Breast epithelium (tissue), 4 donors: ENCODE data around the gene ITGA8. TPM values are rescaled to one million over a fixed set of nuclear protein-coding genes. Genes with fewer than 3 reads are reported as not detected.

ENCODE experiments used
- DNase-seq, 2 donors: peaks; one replicate each; pipeline ENCODE4 v3.0.0-alpha.2; 2019; ENCODE audit warnings: low spot score in 2 of 2
- H3K27ac ChIP-seq, 2 donors: fragments of 200-600 bp; sonication (generic) in 1 of 2; one replicate each; pipeline ENCODE4 v1.5.1; 2016 to 2019; ENCODE audit warnings: mild to moderate bottlenecking in 1 of 2
- H3K27me3 ChIP-seq, 2 donors: fragments of 200-600 bp; sonication (generic) in 1 of 2; one replicate each; pipeline versions ENCODE4 v1.5.1 to v1.6.0; 2017 to 2019; ENCODE audit warnings: control low read depth in 1 of 2, mild to moderate bottlenecking in 1 of 2
- H3K36me3 ChIP-seq: fragments of 200-600 bp; one replicate; pipeline ENCODE4 v1.5.1; 2019
- H3K4me1 ChIP-seq, 2 donors: fragments of 200-600 bp; sonication (generic); one replicate each; pipeline ENCODE4 v1.5.1; 2016 to 2019; ENCODE audit warnings: control low read depth in 1 of 2
- H3K4me3 ChIP-seq, 3 donors: fragments of 200-600 bp; sonication (generic); 1 replicate in 2 of 3; 2 replicates in 1 of 3; pipeline ENCODE4 v1.5.1; 2016 to 2019; ENCODE audit warnings: mild to moderate bottlenecking in 3 of 3, moderate library complexity in 2 of 3
- H3K9me3 ChIP-seq, 2 donors: fragments of 200-600 bp; sonication (generic) in 1 of 2; one replicate each; pipeline ENCODE4 v1.5.1; 2016 to 2019; ENCODE audit warnings: control low read depth in 1 of 2
- CTCF ChIP-seq, 3 donors: fragments of 450-650 bp; IDR thresholded peaks; one replicate each; pipeline ENCODE4 v1.5.1; 2016 to 2017; ENCODE audit warnings: antibody characterized with exemption in 3 of 3, mild to moderate bottlenecking in 3 of 3, moderate library complexity in 3 of 3
- POLR2A ChIP-seq: fragments of 450-650 bp; IDR thresholded peaks from one replicate; pipeline ENCODE4 v1.6.1; 2016; ENCODE audit warnings: antibody characterized with exemption, mild to moderate bottlenecking, moderate library complexity
- POLR2AphosphoS5 ChIP-seq, 3 donors: sonication (generic); formaldehyde crosslinking; IDR thresholded peaks; one replicate each; pipeline ENCODE4 v1.6.1; 2017; ENCODE audit warnings: antibody characterized with exemption in 3 of 3
- intact Hi-C: fragments of 100-400 bp; cut with DNase I; formaldehyde crosslinking; loops from one replicate; pipeline ENCODE4 v1.15.1; 2023; ENCODE audit warnings: low total_unique reads
- total RNA-seq, 3 donors: library from RNA; depleted of rRNA; stranded (reverse); fragments of >200 nt; gene quantifications; one replicate each; pipeline ENCODE4 v1.1.0, GENCODE V29; 2016

Gene ITGA8
- total RNA-seq, 3 donors from 2014 or later, result 2.0 to 2.9 (median 2.6) TPM

GRCh38 chr10:15759265-15759664 lies 39.5 kb upstream of the ITGA8 start:
- Histone ChIP-seq H3K27me3 (no peaks in the 10 kb centered on the region), H3K4me1 (no peaks in the 10 kb centered on the region), H3K4me3 (no peak overlapping the region), H3K27ac (no peak overlapping the region), H3K9me3 (no peaks in the 10 kb centered on the region), H3K36me3 (no peaks in the 10 kb centered on the region)
- no peak for TF ChIP-seq POLR2AphosphoS5 (IDR thresholded peaks at IDR 0.05)
- TF ChIP-seq CTCF (IDR thresholded peaks at IDR 0.05), result no peak
- no peak for TF ChIP-seq POLR2A
- DNase-seq, result no peak
- intact Hi-C loops, result no loop called here

- no peak overlapping the region for H3K4me3 ChIP-seq
- no peak for DNase-seq
- no peak for TF ChIP-seq CTCF (IDR thresholded peaks at IDR 0.05)
- intact Hi-C loops, result no loop called here
- no peaks in the 10 kb centered on the region for H3K9me3 ChIP-seq
- no peaks in the 10 kb centered on the region for H3K36me3 ChIP-seq
- no peaks in the 10 kb centered on the region for H3K4me1 ChIP-seq
- H3K27me3 ChIP-seq, result no peaks in the 10 kb centered on the region
- no peak overlapping the region for H3K27ac ChIP-seq
Measured at GRCh38 chr10:15758618-15759017, 38.9 kb upstream of the ITGA8 start.

- no peaks in the 10 kb centered on the region for H3K9me3 ChIP-seq
- no peaks in the 10 kb centered on the region for H3K4me1 ChIP-seq
- no peaks in the 10 kb centered on the region for H3K36me3 ChIP-seq
- DNase-seq, result no peak
- intact Hi-C loops, result no loop called here
- no peak overlapping the region for H3K27ac ChIP-seq
- no peaks in the 10 kb centered on the region for H3K27me3 ChIP-seq
- no peak overlapping the region for H3K4me3 ChIP-seq
- TF ChIP-seq CTCF (IDR thresholded peaks at IDR 0.05), result no peak
- no peak for TF ChIP-seq POLR2AphosphoS5 (IDR thresholded peaks at IDR 0.05)
- no peak for TF ChIP-seq POLR2A
Measured at GRCh38 chr10:15754937-15755336, 35.2 kb upstream of the ITGA8 start.

- Histone ChIP-seq H3K4me1 (no peaks in the 10 kb centered on the region), H3K36me3 (no peaks in the 10 kb centered on the region), H3K27ac (no peak overlapping the region), H3K9me3 (no peaks in the 10 kb centered on the region), H3K27me3 (no peaks in the 10 kb centered on the region), H3K4me3 (no peak overlapping the region)
- DNase-seq, result no peak
- no peak for TF ChIP-seq POLR2AphosphoS5 (IDR thresholded peaks at IDR 0.05)
- TF ChIP-seq POLR2A, result no peak
- TF ChIP-seq CTCF (IDR thresholded peaks at IDR 0.05), result no peak
- intact Hi-C loops, result no loop called here
Measured at GRCh38 chr10:15751046-15751445, 31.3 kb upstream of the ITGA8 start.

GRCh38 chr10:15748126-15748525 lies 28.4 kb upstream of the ITGA8 start:
- Histone ChIP-seq H3K4me3 (no peak overlapping the region), H3K4me1 (no peaks in the 10 kb centered on the region), H3K9me3 (no peaks in the 10 kb centered on the region), H3K27me3 (no peaks in the 10 kb centered on the region), H3K36me3 (no peaks in the 10 kb centered on the region), H3K27ac (no peak overlapping the region)
- no peak for DNase-seq
- intact Hi-C loops, result no loop called here
- TF ChIP-seq CTCF (IDR thresholded peaks at IDR 0.05), result no peak
- no peak for TF ChIP-seq POLR2AphosphoS5 (IDR thresholded peaks at IDR 0.05)
- no peak for TF ChIP-seq POLR2A
